ENCODE results near the gene RHBDF2.

The RHBDF2 gene

GRCh38 chr17:76490112-76490710, 11.0 kb downstream of the RHBDF2 start:
- TF ChIP-seq, protein P1, sequence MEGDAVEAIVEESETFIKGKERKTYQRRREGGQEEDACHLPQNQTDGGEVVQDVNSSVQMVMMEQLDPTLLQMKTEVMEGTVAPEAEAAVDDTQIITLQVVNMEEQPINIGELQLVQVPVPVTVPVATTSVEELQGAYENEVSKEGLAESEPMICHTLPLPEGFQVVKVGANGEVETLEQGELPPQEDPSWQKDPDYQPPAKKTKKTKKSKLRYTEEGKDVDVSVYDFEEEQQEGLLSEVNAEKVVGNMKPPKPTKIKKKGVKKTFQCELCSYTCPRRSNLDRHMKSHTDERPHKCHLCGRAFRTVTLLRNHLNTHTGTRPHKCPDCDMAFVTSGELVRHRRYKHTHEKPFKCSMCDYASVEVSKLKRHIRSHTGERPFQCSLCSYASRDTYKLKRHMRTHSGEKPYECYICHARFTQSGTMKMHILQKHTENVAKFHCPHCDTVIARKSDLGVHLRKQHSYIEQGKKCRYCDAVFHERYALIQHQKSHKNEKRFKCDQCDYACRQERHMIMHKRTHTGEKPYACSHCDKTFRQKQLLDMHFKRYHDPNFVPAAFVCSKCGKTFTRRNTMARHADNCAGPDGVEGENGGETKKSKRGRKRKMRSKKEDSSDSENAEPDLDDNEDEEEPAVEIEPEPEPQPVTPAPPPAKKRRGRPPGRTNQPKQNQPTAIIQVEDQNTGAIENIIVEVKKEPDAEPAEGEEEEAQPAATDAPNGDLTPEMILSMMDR (conservative IDR thresholded peaks at IDR 0.05; ENCODE audit: low read length): no peak
- H3K4me3 ChIP-seq (ENCODE audit: low read length): no peak overlapping the region
- no peak for DNase-seq (ENCODE audit: low read depth)

- DNase-seq (ENCODE audit: low read depth): no peak
- H3K4me3 ChIP-seq (ENCODE audit: low read length): no peak overlapping the region
- TF ChIP-seq, protein P1 (conservative IDR thresholded peaks at IDR 0.05; ENCODE audit: low read length): no peak
Observed at GRCh38 chr17:76487451-76488192, 13.6 kb downstream of the RHBDF2 start.

- H3K4me3 ChIP-seq (ENCODE audit: low read length): no peak overlapping the region
- no peak for DNase-seq (ENCODE audit: low read depth)
- TF ChIP-seq, protein P1 (conservative IDR thresholded peaks at IDR 0.05; ENCODE audit: low read length): no peak
Observed at GRCh38 chr17:76485569-76485968, 15.7 kb downstream of the RHBDF2 start.

DNA sequence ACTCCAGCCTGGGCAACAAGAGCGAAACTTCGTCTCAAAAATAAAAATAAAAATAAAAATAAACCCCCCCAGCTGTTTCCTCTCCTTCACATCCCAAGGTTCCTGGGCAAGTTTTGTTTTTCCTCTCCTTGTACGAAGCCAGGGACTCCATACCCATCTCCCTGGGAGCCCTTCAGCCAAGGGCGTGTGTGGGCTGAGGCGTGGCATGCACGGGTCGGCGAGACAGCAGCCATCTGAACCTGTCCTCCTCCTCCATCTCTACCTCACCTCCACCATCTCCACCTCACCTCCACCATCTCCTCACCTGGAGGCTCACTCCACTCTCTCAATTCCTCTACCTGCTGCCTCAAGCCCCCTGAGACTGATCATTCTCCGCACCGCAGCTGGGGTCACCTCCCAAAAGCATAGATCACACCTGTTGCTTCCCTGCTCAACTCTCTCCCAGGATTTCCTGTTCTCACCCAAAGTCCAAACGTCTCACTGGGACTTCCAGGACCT, 16.9 kb downstream of the RHBDF2 start:
- H3K4me3 ChIP-seq (ENCODE audit: low read length): no peak overlapping the region
- TF ChIP-seq, protein P1 (conservative IDR thresholded peaks at IDR 0.05; ENCODE audit: low read length): no peak
- DNase-seq (ENCODE audit: low read depth): no peak

DNA sequence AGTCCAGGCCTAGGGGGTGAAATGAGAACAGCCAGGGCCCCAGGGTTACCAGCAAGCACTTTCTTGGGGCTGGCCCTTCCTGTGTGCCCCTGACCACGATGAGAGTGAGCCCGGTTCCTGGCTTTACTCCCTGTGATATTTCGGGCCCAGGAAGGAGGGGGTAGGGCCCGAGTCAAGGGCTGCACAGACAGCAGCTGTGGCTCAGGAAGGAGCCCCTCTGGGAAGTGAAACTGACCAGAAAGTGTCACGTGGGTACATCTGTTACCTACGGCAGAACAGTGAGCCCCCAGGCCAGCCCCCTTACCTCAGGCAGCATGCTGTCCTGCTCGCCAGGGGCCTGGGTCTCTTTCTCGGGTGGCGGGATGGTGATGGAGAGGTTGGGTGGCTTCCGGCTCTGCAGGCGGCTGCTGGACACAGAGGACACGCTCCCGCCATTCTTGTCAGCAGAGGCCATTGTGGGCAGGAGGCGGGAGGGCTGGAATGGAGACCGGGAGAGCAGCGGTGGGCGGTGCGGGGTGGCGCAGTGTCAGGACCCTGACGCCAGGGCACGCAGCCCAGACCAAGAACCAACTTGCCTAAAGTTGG, 20.1 kb downstream of the RHBDF2 start:
- TF ChIP-seq, protein P1 (conservative IDR thresholded peaks at IDR 0.05; ENCODE audit: low read length): no peak
- no peak overlapping the region for H3K4me3 ChIP-seq (ENCODE audit: low read length)
- DNase-seq (ENCODE audit: low read depth): no peak

GRCh38 chr17:76480632-76481031, 20.6 kb downstream of the RHBDF2 start:
- H3K4me3 ChIP-seq (ENCODE audit: low read length): no peak overlapping the region
- no peak for DNase-seq (ENCODE audit: low read depth)

More at GRCh38 chr17:76480632-76481031, 20.6 kb downstream of the RHBDF2 start:
- TF ChIP-seq, protein P1 (conservative IDR thresholded peaks at IDR 0.05; ENCODE audit: low read length): no peak
